ENCODE results near the gene NFATC1. TPM values are rescaled to one million over a fixed set of nuclear protein-coding genes. Genes with fewer than 3 reads are reported as not detected.

Gene NFATC1
- total and polyA plus RNA-seq, 2 experiments from 2014 or later = 4.2 to 11.3 TPM

DNA sequence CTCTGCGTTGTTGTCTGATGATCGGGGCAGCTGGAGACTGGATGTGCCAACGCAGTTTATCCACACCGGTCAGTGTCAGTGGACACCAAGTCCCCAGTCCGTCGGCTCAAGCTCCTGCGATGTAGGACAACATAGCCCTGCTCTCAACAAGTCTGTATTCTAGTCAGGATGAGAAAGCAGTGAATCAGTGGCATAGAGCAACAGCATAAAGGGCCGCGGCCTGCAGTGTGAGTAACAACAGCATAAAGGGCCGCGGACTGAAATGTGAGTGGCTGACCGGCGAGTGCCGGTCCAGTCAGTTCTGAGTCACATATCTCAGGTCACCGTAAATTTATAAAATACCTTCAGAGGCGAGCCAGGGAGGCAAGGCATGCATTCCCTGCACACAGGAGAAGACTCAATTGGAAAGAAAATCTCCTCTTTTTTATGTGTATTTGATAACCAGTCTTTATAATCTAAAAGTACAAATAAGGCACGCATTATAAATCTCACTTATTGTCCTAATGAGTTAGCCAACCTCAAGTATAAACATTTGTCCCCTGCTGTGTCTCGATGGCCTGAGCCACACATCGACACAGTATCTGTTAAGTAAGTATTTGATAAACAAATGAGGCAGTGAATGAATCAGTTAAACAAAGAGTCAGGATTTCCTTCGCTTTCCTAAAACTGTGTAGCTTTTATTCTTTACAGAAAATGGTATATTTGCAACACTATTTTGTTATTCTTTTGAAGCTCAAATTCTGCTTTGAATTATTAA is 33.8 kb upstream of the NFATC1 start:
- H3K79me2 ChIP-seq = no peaks in the 10 kb centered on the region
- H3K4me2 ChIP-seq = no peak overlapping the region
- H3K9me3 ChIP-seq (ENCODE audit: low read depth) = no peaks in the 10 kb centered on the region
- H3K4me3 ChIP-seq = no peak overlapping the region
- H3K36me3 ChIP-seq (replicated peaks; ENCODE audit: insufficient read depth, low read depth) = no peaks in the 10 kb centered on the region
- 93% methylated on average over 20 of the region's 20 CpGs for WGBS (ENCODE audit: low lambda C conversion rate, missing lambda C conversion rate)
- H3K9me2 ChIP-seq (replicated peaks; ENCODE audit: insufficient read depth) = no peaks in the 10 kb centered on the region
- no peak for DNase-seq (ENCODE audit: low spot score)
- H4K20me1 ChIP-seq (ENCODE audit: insufficient read depth, poor library complexity, severe bottlenecking) = no peaks in the 10 kb centered on the region
- TF ChIP-seq, protein P1, sequence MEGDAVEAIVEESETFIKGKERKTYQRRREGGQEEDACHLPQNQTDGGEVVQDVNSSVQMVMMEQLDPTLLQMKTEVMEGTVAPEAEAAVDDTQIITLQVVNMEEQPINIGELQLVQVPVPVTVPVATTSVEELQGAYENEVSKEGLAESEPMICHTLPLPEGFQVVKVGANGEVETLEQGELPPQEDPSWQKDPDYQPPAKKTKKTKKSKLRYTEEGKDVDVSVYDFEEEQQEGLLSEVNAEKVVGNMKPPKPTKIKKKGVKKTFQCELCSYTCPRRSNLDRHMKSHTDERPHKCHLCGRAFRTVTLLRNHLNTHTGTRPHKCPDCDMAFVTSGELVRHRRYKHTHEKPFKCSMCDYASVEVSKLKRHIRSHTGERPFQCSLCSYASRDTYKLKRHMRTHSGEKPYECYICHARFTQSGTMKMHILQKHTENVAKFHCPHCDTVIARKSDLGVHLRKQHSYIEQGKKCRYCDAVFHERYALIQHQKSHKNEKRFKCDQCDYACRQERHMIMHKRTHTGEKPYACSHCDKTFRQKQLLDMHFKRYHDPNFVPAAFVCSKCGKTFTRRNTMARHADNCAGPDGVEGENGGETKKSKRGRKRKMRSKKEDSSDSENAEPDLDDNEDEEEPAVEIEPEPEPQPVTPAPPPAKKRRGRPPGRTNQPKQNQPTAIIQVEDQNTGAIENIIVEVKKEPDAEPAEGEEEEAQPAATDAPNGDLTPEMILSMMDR (IDR thresholded peaks at IDR 0.05; ENCODE audit: poor library complexity) = no peak
- TF ChIP-seq EZH2 (IDR thresholded peaks at IDR 0.05; ENCODE audit: borderline replicate concordance) (no peak), EZH2phosphoT487 (IDR thresholded peaks at IDR 0.05; ENCODE audit: low read depth, severe bottlenecking, unreplicated experiment) (no peak)
- H2AFZ ChIP-seq = no peak overlapping the region
- no peak overlapping the region for H3K27ac ChIP-seq
- H3K27me3 ChIP-seq = no peaks in the 10 kb centered on the region
- H3K4me1 ChIP-seq (ENCODE audit: insufficient read depth) = peaks cover 4% of the 10 kb centered on the region

DNA sequence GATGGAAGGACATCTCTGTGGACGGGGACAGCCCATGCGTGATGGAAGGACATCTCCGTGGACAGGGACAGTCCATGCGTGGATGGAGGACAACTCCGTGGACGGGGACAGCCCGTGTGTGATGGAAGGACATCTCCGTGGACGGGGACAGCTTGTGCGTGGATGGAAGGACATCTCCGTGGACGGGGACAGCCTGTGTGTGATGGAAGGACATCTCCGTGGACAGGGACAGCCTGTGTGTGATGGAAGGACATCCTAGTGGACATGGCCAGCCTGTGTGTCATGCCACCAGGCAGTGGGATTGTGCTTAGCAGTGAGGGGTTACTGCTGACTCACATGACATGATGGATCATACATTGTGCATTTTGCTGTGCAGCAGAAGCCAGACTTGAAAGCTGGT is 30.0 kb upstream of the NFATC1 start:
- Histone ChIP-seq H3K4me1 (ENCODE audit: insufficient read depth) (peaks cover 4% of the 10 kb centered on the region), H3K9me3 (ENCODE audit: low read depth) (no peaks in the 10 kb centered on the region), H3K36me3 (replicated peaks; ENCODE audit: insufficient read depth, low read depth) (no peaks in the 10 kb centered on the region), H3K4me2 (no peak overlapping the region), H3K79me2 (no peaks in the 10 kb centered on the region), H3K27ac (peak overlapping the region; percentile 57), H2AFZ (no peak overlapping the region), H3K27me3 (no peaks in the 10 kb centered on the region), H4K20me1 (ENCODE audit: insufficient read depth, poor library complexity, severe bottlenecking) (no peaks in the 10 kb centered on the region), H3K4me3 (no peak overlapping the region), H3K9me2 (replicated peaks; ENCODE audit: insufficient read depth) (no peaks in the 10 kb centered on the region)
- TF ChIP-seq, protein P1 (IDR thresholded peaks at IDR 0.05; ENCODE audit: poor library complexity) = no peak
- no peak for TF ChIP-seq EZH2phosphoT487 (IDR thresholded peaks at IDR 0.05; ENCODE audit: low read depth, severe bottlenecking, unreplicated experiment)
- no peak for TF ChIP-seq EZH2 (IDR thresholded peaks at IDR 0.05; ENCODE audit: borderline replicate concordance)
- no peak for DNase-seq (ENCODE audit: low spot score)
- WGBS (ENCODE audit: low lambda C conversion rate, missing lambda C conversion rate) = 97% methylated on average over 13 of the region's 13 CpGs

DNA sequence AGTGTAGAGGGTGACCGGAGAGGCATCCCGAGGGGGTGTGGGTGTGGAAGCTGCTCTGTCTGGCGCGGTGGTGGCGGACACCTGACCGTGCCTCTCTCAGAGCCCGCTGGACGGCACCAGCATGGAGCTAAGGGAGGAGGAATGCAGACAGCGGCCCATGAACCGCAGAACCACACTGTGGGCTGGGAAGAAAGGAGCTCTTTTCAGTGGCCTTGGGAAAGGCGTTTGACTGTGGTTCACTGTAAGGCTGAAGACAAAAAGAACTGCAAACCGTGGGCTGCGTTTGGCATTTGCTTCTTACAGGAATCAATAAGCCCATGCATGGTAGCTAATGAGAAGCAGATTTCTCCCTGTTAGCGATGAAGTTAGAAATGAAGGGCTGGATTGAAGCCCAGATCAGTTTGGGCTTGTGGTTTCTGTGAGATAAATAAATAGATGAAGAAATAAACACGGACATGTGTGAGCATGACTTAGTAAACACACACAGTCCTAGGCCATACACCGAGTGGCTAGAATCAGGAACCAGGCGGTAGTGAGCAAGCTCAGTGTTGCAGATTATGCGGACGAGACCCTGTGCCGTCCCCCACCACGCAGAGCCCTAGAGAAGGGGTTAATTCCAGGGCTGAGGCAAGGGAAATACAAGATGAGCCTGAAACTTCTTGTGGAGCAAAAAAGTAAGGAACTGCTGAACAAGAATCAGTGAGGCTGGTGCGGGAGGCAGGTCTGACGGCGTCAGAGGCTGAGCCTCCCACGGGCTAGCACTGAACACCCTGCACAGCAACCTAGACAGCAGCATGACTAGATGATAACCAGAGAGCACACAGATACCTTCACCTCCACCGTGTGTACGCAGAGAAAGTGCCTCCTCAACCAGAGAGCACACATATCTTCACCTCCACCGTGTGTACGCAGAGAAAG is 29.3 kb upstream of the NFATC1 start:
- H2AFZ ChIP-seq = no peak overlapping the region
- no peaks in the 10 kb centered on the region for H3K36me3 ChIP-seq (replicated peaks; ENCODE audit: insufficient read depth, low read depth)
- DNase-seq (ENCODE audit: low spot score) = no peak
- H3K4me2 ChIP-seq = no peak overlapping the region
- H3K4me1 ChIP-seq (ENCODE audit: insufficient read depth) = peaks cover 4% of the 10 kb centered on the region
- 71% methylated on average over 27 of the region's 29 CpGs for WGBS (ENCODE audit: low lambda C conversion rate, missing lambda C conversion rate)
- no peaks in the 10 kb centered on the region for H3K9me2 ChIP-seq (replicated peaks; ENCODE audit: insufficient read depth)
- no peak for TF ChIP-seq EZH2 (IDR thresholded peaks at IDR 0.05; ENCODE audit: borderline replicate concordance)
- TF ChIP-seq, protein P1 (IDR thresholded peaks at IDR 0.05; ENCODE audit: poor library complexity) = no peak
- TF ChIP-seq EZH2phosphoT487 (IDR thresholded peaks at IDR 0.05; ENCODE audit: low read depth, severe bottlenecking, unreplicated experiment) = no peak
- H3K79me2 ChIP-seq = no peaks in the 10 kb centered on the region
- H3K27ac ChIP-seq = peak overlapping the region; percentile 57
- H3K27me3 ChIP-seq = no peaks in the 10 kb centered on the region
- H3K4me3 ChIP-seq = no peak overlapping the region
- no peaks in the 10 kb centered on the region for H3K9me3 ChIP-seq (ENCODE audit: low read depth)
- H4K20me1 ChIP-seq (ENCODE audit: insufficient read depth, poor library complexity, severe bottlenecking) = no peaks in the 10 kb centered on the region
